Right lobe of liver (tissue), 6 donors: Measurements from ENCODE around the gene ATMIN. TPM values are rescaled to one million over a fixed set of nuclear protein-coding genes. Genes with fewer than 3 reads are reported as not detected.

ENCODE experiments used
- ATAC-seq, 4 donors: fragments of 200-7000 bp; cut with Tn5 transposase; one replicate each; pipeline ENCODE4 v1.9.1; 2020; ENCODE audit warnings: mild to moderate bottlenecking in 4 of 4, moderate library complexity in 4 of 4
- DNase-seq, 3 donors: peaks; one replicate each; pipeline ENCODE4 v3.0.0-alpha.2; 2020
- H3K27ac ChIP-seq, 3 donors: fragments of 200-600 bp; one replicate each; pipeline ENCODE4 v1.8.0; 2022
- H3K27me3 ChIP-seq, 2 donors: fragments of 200-600 bp; one replicate each; pipeline ENCODE4 v1.8.0; 2022
- H3K36me3 ChIP-seq, 4 donors: fragments of 200-600 bp; sonication (generic) in 1 of 4; one replicate each; pipeline versions ENCODE4 v1.5.1 to v1.8.0; 2017 to 2022; ENCODE audit warnings: control low read depth in 1 of 4
- H3K4me1 ChIP-seq, 4 donors: fragments of 200-600 bp; sonication (generic) in 1 of 4; one replicate each; pipeline versions ENCODE4 v1.5.1 to v1.8.0; 2017 to 2022; ENCODE audit warnings: control low read depth in 1 of 4
- H3K4me3 ChIP-seq, 3 donors: fragments of 200-600 bp; one replicate each; pipeline ENCODE4 v1.8.0; 2022
- H3K9me3 ChIP-seq, 4 donors: fragments of 200-600 bp; sonication (generic) in 1 of 4; one replicate each; pipeline versions ENCODE4 v1.5.1 to v1.8.0; 2017 to 2022; ENCODE audit warnings: control low read depth in 1 of 4
- POLR2A ChIP-seq: fragments of 450-650 bp; IDR thresholded peaks from one replicate; pipeline ENCODE4 v1.6.1; 2017; ENCODE audit warnings: antibody characterized with exemption, mild to moderate bottlenecking
- WGBS: methylation state at CpG from one replicate; pipeline ENCODE4 v1.1.6; 2018; ENCODE audit warnings: low coverage, low lambda C conversion rate; ENCODE audit not compliant: insufficient coverage; ENCODE audit errors: missing lambda C conversion rate; 5-methylcytosine and 5-hydroxymethylcytosine counted together
- intact Hi-C, 2 donors: fragments of 100-400 bp; cut with DNase I; formaldehyde crosslinking; loops; one replicate each; pipeline versions ENCODE4 v1.11.2 to v1.14.1; 2022
- total RNA-seq, 6 experiments: library from RNA; depleted of rRNA in 2 of 6; stranded (reverse); fragments of >200 nt in 2 of 6; fragmentation: NEBNext Ultra II Directional in 3 of 6; extraction: Animal tissue kit (Norgen Biotek cat#: 25700) in 3 of 6; gene quantifications; one replicate each; pipeline versions ENCODE4 v1.1.0 to v1.2.4, GENCODE V29; 2016 to 2023
- TF ChIP-seq, protein P1 (sequence below), 4 donors: fragments of 200-600 bp in 3 of 4; fragments of 450-650 bp in 1 of 4; IDR thresholded peaks; one replicate each; pipeline versions ENCODE4 v1.5.1 to v1.8.0; 2016 to 2022; ENCODE audit warnings: antibody characterized with exemption in 4 of 4, mild to moderate bottlenecking in 2 of 4
- donor health status: DM: no; HTN: yes; CAD: no.
- donor health status: DM: no; HTN: no; CAD: no.
- donor health status: DM: no; HTN: no; CAD: no.
- donor health status: DM: no; HTN: yes; CAD: no.
- donor health status: DM: no; HTN: yes; CAD: no.

The ATMIN gene
- total RNA-seq, 6 experiments from 2014 or later, result 12.8 to 15.5 (median 14.6) TPM

DNA sequence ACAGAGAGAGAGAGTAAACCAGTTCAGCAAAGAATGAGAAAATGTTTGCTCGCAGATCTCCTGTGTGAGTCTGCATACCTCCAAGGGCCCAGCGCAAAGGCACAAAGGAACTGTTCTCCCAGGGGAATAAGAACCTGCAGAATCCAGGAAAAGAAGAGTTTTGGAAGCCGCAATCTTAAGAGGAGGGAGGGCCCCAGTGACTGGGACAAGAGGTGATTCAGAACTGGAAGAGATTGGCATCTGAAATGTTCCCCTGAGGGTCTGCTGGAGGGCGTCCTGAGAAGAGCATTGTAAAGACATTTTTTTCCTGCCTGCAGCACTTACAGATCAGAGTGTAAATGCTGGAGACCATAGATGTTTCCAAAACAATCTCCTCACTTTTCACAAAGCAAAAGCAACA lies 6.1 kb downstream of the ATMIN start:
- intact Hi-C loops, result no loop called here
- Histone ChIP-seq H3K4me3 (no peak overlapping the region), H3K4me1 (peaks cover 0 to 8% (median 5%) of the 10 kb centered on the region in 4 donors), H3K27me3 (no peaks in the 10 kb centered on the region), H3K36me3 (peaks cover 0 to 48% (median 15%) of the 10 kb centered on the region in 4 donors), H3K27ac (no peak overlapping the region), H3K9me3 (no peaks in the 10 kb centered on the region)
- DNase-seq, result no peak
- 100% methylated on average over 3 of the region's 4 CpGs for WGBS
- TF ChIP-seq, protein P1, sequence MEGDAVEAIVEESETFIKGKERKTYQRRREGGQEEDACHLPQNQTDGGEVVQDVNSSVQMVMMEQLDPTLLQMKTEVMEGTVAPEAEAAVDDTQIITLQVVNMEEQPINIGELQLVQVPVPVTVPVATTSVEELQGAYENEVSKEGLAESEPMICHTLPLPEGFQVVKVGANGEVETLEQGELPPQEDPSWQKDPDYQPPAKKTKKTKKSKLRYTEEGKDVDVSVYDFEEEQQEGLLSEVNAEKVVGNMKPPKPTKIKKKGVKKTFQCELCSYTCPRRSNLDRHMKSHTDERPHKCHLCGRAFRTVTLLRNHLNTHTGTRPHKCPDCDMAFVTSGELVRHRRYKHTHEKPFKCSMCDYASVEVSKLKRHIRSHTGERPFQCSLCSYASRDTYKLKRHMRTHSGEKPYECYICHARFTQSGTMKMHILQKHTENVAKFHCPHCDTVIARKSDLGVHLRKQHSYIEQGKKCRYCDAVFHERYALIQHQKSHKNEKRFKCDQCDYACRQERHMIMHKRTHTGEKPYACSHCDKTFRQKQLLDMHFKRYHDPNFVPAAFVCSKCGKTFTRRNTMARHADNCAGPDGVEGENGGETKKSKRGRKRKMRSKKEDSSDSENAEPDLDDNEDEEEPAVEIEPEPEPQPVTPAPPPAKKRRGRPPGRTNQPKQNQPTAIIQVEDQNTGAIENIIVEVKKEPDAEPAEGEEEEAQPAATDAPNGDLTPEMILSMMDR (IDR thresholded peaks at IDR 0.05), result no peak
- TF ChIP-seq POLR2A, result no peak
- ATAC-seq, result no peak

- Histone ChIP-seq H3K4me1 (no peaks in the 10 kb centered on the region), H3K4me3 (no peak overlapping the region), H3K27ac (no peak overlapping the region), H3K36me3 (peaks cover 0 to 48% (median 15%) of the 10 kb centered on the region in 4 donors), H3K27me3 (no peaks in the 10 kb centered on the region), H3K9me3 (no peaks in the 10 kb centered on the region)
- intact Hi-C loops, result no loop called here
- TF ChIP-seq POLR2A, result no peak
- TF ChIP-seq, protein P1 (IDR thresholded peaks at IDR 0.05), result no peak
- WGBS, result 90% methylated on average over 2 of the region's 2 CpGs
- no peak for DNase-seq
- no peak for ATAC-seq
Measured at GRCh38 chr16:81042821-81043220, 7.2 kb downstream of the ATMIN start.

DNA sequence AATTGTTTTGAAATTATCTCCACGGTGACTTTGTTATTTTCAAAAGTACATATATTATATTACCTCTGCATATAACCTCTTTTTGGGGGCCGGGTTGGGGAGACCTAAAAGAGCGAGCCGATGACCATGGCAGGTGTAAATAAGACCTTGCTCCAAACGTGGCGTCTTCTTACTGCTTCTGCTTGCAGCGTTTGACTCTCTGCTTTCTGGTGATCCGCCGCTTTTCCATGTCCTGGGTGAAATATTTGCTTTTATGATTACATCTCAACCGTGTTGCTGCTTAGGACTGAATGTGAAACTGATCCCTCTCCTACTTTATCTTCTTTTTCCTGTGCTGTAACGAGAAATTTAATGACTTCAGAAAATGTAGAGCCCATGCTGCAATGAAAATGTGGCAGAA lies 18.1 kb downstream of the ATMIN start:
- DNase-seq (no peak), ATAC-seq (no peak)
- 80% methylated on average over 11 of the region's 11 CpGs for WGBS
- peaks cover 0 to 10% (median 0%) of the 10 kb centered on the region in 4 donors for H3K9me3 ChIP-seq
- H3K36me3 ChIP-seq, result no peaks in the 10 kb centered on the region
- no peak overlapping the region for H3K27ac ChIP-seq
- H3K27me3 ChIP-seq, result no peaks in the 10 kb centered on the region
- TF ChIP-seq POLR2A, result no peak
- TF ChIP-seq, protein P1 (IDR thresholded peaks at IDR 0.05), result no peak
- H3K4me1 ChIP-seq, result no peaks in the 10 kb centered on the region
- no peak overlapping the region for H3K4me3 ChIP-seq
- intact Hi-C loops, result no loop called here

DNA sequence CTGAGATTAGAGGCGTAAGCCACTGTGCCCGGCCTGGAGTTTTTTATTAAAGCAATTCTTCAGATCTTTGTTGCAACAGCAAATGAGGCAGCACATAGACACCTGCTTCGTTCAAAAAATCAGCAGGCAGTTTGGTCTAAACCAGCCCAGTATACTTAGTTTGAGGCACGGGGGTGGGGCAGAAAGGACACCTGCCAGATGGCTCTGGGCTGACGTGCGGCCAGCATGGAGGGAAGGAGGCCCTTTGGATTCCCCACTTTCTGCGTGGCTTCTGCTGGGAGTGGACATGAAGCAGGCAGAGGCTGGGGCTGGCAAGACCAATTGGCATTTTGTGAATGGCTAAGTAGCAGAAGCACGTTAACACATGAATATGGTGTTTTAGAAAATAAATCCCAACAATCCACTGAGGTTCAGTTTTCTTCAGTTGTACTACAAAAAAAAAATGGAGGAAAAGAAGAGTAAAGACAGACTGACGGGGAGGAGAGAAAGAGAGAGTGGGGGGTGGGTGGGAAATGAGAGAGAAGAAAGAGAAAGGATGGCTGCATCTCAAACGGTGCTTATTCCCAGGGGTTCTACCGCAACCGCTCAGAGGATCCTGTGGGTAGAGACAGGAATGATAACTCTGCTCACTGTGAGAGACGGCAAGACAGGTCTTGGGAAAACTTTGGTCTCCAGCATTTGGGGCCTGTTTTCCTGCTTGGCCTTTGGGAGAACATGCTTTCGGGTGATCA lies 25.1 kb downstream of the ATMIN start:
- intact Hi-C loops, result no loop called here
- H3K27me3 ChIP-seq, result no peaks in the 10 kb centered on the region
- DNase-seq (no peak), ATAC-seq (no peak)
- H3K36me3 ChIP-seq, result no peaks in the 10 kb centered on the region
- H3K4me1 ChIP-seq, result no peaks in the 10 kb centered on the region
- H3K4me3 ChIP-seq, result no peak overlapping the region
- TF ChIP-seq, protein P1 (IDR thresholded peaks at IDR 0.05), result no peak
- no peak for TF ChIP-seq POLR2A
- no peak overlapping the region for H3K27ac ChIP-seq
- 89% methylated on average over 13 of the region's 14 CpGs for WGBS
- H3K9me3 ChIP-seq, result no peaks in the 10 kb centered on the region
